T47D (cell line): ENCODE measurements around the gene SEC14L2.

Experiments used
- DNase-seq, 2 experiments: peaks; one replicate each; pipeline versions ENCODE4 v3.0.0 to v3.0.0-alpha.2; 2011 to 2012; ENCODE audit warnings: low read depth in 1 of 2, low spot score in 1 of 2
- JUND ChIP-seq: IDR thresholded peaks from 2 replicates; pipeline ENCODE4 v1.6.1; 2012; ENCODE audit warnings: low read depth
- in situ Hi-C: cut with HindIII; loops from 2 replicates; pipeline ENCODE4 v1.10.0; 2016; ENCODE audit warnings: low sequenced_read_pairs, low pct_unique_long_range_greater_than_20kb

SEC14L2 gene

GRCh38 chr22:30429887-30430286 is 33.1 kb downstream of the SEC14L2 start:
- no peak for DNase-seq
- no peak for TF ChIP-seq JUND
- in situ Hi-C loops, result no loop called here

GRCh38 chr22:30430933-30431332 is 34.1 kb downstream of the SEC14L2 start:
- in situ Hi-C loops, result no loop called here
- no peak for TF ChIP-seq JUND
- DNase-seq, result peak in 1 of 2 experiments; percentile 10

- in situ Hi-C loops, result no loop called here
- no peak for DNase-seq
- TF ChIP-seq JUND, result no peak
These were observed 35.3 kb downstream of the SEC14L2 start for GRCh38 chr22:30432096-30432495.

- TF ChIP-seq JUND, result no peak
- DNase-seq, result no peak
- in situ Hi-C loops, result no loop called here
These were observed 35.7 kb downstream of the SEC14L2 start for GRCh38 chr22:30432520-30432919.

- DNase-seq, result no peak
- TF ChIP-seq JUND, result no peak
- in situ Hi-C loops, result no loop called here
These were observed 36.4 kb downstream of the SEC14L2 start for GRCh38 chr22:30433227-30433626.

- DNase-seq, result no peak
- no peak for TF ChIP-seq JUND
- in situ Hi-C loops, result no loop called here
These were observed 37.0 kb downstream of the SEC14L2 start for GRCh38 chr22:30433773-30434172.

- in situ Hi-C loops, result no loop called here
- no peak for TF ChIP-seq JUND
- DNase-seq, result no peak
These were observed 38.0 kb downstream of the SEC14L2 start for GRCh38 chr22:30434843-30435242.

- DNase-seq, result no peak
- in situ Hi-C loops, result no loop called here
These were observed 38.9 kb downstream of the SEC14L2 start for GRCh38 chr22:30435674-30436126.

GRCh38 chr22:30436196-30436595 is 39.4 kb downstream of the SEC14L2 start:
- no peak for TF ChIP-seq JUND
- in situ Hi-C loops, result no loop called here
- no peak for DNase-seq

More at GRCh38 chr22:30435674-30436126, 38.9 kb downstream of the SEC14L2 start:
- TF ChIP-seq JUND, result no peak

GRCh38 chr22:30438559-30438958 is 41.7 kb downstream of the SEC14L2 start:
- DNase-seq, result no peak
- no peak for TF ChIP-seq JUND
- in situ Hi-C loops, result no loop called here

- no peak for DNase-seq
- TF ChIP-seq JUND, result no peak
- in situ Hi-C loops, result no loop called here
These were observed 42.4 kb downstream of the SEC14L2 start for GRCh38 chr22:30439226-30439625.

- DNase-seq, result no peak
- in situ Hi-C loops, result no loop called here
- no peak for TF ChIP-seq JUND
These were observed 43.0 kb downstream of the SEC14L2 start for GRCh38 chr22:30439836-30440235.

GRCh38 chr22:30441088-30441487 is 44.3 kb downstream of the SEC14L2 start:
- in situ Hi-C loops, result no loop called here
- no peak for TF ChIP-seq JUND

More at GRCh38 chr22:30441088-30441487, 44.3 kb downstream of the SEC14L2 start:
- no peak for DNase-seq
